Activated CD8-positive, alpha-beta memory T cell treated with anti-CD3 and anti-CD28 coated beads, Interleukin-2, amount 50 U/mL, for 1 hour (primary cell): ENCODE measurements around the gene ALPK1.
"Not testable (repeated sequence)": the region's sequence is repeated elsewhere in the genome, so short reads cannot be mapped to it uniquely, and the experiment has no call there.

Experiments used
- DNase-seq: peaks from one replicate; pipeline ENCODE4 v3.0.0-alpha.2; 2020; ENCODE audit errors: extremely low read depth

The ALPK1 gene

DNA sequence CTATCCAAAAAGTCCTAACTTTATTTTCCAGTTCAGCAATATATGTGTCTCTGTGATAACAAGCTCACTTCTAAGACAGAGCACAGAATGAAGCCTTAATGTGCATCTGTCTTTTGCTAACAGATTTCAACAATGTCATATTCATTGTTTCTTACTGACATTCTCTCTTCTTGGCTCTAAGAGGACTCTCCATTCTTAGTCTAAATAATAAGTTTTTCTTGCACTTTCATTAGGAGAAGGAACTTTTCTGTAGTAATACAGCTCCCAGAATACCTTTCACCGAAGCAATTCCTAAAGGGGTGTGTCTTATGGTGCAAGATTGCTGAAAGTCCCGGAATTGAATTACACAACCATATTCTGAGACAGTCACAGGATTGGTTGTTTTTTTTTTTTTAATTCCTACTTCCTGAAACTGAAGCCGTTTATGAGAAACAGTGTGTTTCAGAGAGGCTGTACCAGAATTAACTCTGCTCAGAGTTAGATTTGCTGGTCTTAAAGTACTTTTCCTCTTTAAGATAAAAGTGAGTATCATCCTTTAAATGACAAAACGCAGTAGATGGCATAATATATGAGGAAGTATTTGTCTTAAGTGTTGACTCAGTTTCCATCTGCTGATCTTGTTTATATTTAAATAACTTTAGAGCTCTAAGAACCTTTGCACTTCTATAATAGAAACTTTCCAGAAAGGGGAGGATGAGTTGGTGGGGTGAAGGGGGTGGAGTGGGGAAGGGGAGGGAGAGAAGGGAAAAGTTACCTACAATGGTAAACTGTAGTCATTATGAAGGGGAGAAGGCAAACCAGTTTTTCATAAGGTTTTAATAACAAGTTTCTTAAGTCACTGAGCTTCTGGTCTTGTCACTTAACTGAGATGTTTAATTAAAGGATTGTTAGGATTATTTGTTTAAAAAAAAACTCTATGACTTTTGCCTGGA lies at the start of gene ALPK1:
Gene ALPK1 (plus strand): TSS at position 421 of the 932 bp plus-strand sequence.
- no peak for DNase-seq

DNA sequence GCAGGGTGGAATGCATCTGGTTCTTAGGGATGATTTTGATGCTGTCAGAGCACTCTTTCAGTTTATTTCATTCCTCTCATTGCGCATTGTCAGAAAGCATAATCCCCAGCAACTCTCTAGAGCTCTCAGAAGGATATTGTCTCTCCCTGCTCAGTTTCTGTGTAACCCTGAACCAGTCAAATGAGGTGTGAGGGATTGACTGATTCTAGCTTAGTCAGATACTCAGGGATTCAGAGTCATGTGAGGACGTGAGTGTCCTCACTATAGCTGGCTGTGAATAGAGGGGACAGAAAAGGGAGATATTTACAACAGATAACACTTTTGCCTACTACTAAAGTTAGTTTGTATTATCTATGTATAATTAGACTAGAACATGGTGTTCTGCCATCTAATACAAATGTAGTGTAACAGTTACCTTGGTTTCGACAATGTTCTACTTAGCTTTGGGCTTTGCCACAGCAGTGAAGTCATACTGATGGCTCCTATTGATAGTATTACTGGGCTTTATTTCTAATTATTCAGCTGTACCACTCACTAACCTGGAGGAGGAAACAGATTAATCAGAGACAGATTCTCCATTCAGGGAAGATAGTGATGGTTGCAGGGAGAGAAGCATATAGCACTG lies 46.0 kb upstream of the ALPK1 start:
- no peak for DNase-seq

DNA sequence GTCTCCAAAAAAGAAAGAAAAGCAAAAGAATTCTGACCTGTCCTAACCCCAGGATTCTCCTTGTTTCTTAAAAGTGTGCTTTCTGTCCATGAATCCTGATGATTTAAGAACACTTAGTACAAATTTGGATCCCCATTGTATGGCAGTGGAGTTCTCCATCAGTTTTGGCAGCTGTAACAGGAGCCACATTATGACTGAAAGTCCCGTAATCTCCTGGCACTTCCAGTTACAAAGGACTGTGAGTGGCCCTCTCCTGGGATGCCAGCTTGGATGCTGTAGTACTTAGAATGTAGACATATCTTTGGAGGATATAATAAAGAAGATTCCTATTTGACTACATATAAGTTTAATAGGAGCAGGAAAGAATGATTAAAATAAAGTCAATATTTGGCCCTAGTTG lies 44.9 kb upstream of the ALPK1 start:
- DNase-seq: no peak

DNA sequence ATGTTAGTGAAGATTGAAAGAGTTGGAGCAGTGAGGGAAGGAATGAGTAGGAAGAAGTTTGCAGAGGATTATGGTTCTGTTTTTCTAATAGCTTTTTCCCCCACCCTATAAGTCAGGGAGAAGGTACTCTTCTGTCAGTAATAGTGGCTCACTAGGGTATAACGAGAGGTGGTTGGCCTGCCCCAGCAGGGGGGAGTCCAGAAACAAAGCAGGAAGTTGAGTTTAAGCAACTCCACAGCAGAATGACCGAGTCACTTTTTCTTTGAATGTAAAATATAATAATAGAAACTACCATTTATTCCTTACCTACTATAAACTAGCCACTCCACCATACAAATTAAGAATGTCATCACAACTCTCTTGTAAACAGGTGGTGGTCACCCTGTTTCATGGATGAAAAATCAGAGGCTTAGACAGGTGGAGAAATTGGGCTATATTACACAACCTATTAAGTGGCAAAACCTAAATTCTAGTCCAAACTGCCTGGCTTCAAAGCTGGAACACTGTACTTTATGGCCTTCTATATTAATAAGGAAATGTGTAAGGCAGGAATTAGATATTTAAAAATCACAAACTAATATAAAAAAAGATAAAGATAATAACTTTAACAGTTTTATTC lies 43.7 kb upstream of the ALPK1 start:
- DNase-seq: no peak

DNA sequence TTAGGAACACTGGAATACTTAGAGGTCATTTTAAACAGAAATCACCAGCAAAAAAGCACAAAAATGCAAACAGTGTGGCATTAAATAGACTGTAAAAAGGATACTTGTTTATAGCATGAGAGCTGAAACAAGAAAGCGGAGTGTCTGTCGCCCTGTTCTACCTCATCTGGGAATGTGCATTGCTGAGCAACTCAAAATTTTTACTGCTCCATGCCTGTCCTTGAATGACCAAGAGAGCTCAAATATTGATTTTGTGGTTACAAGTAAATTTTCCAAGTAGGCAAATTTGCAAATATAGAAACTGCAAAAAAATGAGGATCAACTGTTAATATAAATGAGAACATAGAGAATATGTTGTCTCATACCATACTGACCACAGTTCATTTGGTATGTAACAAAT lies 40.1 kb upstream of the ALPK1 start:
- no peak for DNase-seq

DNA sequence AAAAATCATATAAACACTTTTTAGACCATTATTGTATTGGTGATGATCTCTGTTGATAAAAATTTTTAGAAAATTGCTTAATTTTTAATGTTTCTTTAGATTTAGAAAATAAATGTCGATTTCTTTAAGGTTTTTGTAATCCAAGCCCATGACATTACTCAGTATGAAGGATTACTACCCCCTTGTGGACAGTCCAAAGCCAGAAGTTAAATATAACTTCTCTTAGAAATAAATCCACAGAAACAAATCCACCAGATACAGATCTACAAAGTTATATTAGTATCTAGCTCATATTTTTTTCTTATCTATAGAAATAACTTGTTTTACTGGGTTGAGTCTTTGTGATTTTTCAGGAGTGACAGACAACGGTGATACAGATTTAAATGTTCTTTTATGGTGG lies 30.3 kb upstream of the ALPK1 start:
- DNase-seq: no peak

DNA sequence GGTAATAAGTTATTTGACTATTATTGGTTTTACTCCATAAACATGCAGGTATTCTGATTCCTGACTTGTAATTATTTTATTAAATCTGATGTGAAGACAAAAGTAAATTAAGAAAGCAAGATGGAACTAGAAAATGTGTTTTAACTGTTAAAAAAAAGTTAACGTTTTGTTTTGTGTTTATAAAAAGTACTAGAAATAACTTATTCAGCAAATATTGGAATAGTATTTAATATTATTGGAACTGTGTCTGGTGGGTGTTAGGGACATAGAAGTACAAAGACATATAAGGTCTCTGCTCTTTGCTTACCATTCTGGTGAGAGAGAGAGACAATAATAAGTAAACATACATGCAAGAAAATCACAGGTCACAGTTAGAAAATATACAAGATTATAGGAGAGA lies 27.1 kb upstream of the ALPK1 start:
- no peak for DNase-seq

DNA sequence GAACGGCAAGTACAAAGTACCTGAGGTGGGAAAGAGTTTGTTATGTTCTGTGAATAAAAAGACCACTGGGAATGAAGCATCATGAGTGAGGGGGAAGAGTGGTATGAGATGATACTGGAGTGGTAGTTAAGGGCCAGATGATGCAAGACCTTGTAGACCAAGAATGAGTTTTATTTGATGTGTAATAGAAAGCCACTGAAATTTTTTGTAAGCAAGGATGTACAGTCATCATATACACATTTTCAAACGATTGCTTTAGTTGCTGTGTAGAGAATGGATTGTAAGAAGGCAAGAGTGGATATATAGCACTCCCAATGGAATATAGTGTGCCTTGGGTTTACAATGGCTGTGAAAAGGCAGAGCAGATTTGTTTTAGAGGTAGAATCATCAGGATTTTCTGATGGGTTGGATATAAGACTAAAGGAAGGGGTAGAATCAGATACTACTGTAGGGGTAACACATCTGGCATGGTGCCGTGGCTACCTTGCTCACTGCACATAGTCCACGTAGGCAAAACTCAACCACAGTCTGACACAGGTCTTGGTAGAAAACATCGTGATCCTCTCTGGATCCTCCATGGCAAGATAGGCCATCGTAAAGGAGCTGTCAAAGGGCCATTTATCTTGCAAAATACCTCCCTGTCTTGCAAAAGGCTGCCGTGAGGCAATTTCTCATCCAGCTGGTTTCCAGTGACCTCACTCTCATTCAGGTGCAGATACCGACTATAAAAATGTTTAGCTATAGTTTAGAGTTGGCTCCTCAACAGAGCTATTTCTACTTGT lies 26.3 kb upstream of the ALPK1 start:
- DNase-seq: no peak

DNA sequence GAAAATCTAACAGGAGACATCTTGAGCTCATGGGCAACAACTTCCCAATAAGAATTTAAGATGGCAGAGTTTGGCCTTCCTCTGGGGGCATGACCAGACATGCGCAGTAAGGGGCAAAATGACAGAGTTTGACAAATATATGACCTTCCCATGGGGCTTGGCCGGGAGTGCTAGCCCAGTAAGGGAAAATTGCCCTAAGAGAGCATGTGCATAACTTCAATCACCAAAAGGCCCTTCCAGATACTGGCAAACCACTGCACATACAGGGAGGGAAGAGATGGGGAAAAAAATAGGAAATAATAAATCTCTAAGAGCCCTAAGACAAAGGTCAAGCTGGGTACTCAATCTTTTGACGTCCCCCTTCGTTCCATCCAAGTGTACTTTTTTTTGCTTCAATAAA lies 24.9 kb upstream of the ALPK1 start:
- no peak for DNase-seq

DNA sequence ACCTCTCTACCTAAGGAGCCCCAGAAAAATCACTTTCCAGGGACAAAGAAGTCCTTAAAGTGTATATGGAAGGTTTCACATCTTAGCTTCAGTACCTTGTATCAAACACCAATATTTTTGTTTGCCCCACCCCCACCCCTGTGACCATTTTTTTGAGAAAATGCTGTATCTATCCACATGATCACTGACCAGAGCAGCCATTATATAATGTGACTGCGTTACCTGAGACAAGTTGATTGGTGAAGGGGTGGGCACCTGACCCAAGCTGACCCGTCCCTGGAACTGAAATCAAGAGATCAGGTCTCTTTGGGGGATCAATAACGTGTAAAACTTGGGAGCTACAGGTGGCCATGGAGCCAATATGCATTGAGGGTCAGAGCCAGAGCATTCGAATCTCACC lies 22.2 kb upstream of the ALPK1 start:
- DNase-seq: no peak

DNA sequence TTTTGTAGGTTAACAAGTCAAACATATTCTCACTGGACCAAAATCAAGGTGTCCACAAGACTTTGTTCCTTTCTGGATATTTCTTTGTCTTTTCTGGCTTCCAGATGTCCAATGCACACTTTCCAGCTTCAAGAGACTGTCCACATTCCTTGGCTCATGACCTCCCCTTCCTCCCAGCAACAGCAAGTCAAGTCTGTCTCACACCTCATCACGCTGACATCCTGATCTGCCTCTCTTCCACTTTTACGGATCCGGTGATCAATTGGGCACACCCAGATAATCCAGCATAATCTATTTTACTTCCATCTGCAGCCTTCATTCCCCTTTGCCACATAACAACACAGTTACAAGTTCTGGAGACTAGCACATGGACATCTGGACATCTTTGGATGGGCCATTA lies 21.1 kb upstream of the ALPK1 start:
- DNase-seq: no peak

DNA sequence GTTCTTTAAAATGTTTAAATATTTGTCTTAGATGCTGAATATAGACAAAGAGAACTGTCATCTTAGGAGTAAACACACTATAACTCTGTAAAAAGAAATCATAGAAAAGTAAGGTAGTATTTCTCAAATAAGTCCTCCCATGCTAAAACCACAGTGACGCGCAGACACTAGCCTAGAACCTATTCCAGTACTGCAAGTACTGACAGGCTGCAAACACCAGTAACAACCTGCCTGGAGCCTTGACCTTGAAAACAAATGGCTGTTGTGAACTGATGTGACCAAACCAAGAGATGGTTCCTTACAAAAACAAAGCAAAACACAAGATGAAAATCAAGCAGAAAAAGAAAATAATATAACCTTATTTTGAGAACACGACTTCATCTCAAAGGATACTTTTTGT lies 19.9 kb upstream of the ALPK1 start:
- no peak for DNase-seq

DNA sequence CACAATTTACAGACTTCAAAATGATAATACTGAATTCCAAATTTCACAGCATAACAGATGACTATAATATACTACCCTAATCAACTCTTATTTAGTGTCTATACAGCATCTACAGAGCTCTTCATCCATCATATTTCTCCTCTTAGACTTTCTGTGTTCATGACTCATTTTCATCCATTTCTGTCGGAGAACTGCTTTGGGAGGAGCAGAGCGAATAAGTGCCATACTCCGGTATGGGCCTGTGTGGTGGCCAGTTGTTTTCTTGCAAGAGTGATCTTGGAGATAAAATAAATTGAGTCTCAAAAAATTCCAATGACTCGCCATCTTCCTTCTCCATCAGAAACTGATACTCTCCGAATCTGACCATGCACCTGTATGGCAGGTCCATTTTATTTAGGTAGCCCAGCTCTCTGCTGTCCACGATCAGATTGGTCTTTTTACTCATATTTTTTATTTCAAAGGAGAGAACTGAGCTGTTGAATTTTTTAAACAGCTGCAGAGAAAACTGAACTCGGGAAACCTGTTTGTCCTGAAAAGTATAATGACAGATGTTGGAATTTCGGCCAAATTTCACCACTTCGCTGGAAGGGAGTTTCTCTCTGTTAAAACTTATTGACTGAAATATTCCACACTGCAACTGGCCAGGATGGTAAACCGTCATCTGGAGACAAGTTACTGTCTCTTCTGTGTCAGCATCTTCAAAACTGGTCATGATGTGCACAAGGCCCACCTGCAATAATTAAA lies 19.3 kb upstream of the ALPK1 start:
- no peak for DNase-seq

DNA sequence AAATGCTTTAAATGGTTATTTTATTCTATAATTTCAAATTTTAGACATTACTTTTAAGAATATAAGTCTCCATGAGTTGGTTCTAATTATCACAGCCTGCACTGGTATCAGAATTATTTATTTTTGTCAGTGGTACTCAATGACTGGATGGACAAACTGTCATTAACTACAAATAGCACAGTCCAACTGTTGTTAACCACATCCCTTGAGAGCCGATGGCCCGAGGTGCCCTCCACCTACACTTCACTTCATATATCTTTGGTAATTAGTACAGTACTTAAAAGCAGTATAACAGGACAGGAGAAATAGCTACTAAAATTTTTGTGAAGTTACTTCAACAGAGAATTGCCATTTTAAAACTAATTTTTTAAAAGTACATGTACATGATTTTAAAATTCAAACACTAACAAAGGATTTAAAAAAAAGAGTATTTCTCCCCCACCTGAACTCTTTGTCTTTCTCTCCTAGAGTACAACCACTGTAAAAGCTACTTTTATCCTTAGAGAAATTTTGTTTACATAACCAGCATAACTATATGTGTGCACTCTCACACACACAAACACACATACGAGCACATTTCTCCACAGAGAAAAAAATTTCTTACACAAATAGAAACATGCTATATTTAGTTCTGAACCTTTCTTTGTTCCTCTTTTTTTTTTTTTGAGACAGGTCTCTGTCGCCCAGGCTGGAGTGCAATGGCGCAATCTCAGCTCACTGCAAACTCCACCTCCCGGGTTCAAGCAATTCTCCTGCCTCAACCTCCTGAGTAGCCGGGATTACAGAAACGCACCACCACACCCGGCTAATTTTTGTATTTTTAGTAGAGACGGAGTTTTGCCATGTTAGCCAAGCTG lies 17.9 kb upstream of the ALPK1 start:
- no peak for DNase-seq

DNA sequence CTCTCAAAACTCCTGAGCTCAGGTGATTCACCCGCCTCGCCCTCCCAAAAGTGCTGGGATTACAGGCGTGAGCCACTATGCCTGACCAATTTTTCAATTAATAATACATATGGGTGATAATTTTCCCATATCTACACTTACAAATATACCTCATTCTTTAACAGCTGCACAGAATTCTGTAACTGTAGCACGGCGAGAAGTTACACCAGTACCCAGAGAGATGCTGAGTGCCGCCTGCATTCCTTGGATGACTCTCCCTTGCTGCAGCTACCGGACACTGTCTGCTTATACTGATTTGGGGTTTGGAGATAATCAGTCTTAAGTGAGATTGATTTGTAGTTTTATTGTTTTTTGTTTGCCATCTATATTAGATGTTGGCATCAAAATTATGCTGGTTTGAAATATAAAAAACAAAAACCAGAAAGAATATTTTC lies 17.3 kb upstream of the ALPK1 start:
- DNase-seq: no peak

DNA sequence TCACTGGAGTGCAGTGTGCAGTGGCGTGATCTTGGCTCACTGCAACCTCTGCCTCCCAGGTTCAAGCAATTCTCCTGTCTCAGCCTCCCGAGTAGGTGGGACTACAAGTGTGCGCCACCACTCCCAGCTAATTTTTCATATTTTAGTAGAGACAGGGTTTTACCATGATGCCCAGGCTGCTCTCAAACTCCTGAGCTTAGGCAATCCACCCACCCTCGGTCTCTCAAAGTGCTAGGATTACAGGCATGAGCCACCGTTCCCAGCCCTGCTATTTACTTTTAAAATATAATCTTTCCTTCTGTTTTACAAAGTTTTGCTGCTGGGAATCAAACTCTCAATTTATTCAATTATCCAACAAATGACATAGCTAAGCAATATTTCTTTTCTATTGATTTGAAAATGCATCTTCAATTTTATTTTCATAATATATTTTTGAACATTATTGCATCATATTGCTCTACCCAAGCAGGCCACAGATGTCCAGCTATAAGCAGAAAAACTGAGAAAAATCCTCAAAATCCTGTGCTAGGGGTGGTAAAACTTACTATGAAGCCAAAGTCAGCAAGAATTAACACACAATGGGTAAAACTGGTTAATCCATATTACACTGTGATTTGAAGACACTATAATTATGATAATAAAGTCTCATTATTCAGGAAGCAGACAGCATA lies 16.6 kb upstream of the ALPK1 start:
- no peak for DNase-seq

DNA sequence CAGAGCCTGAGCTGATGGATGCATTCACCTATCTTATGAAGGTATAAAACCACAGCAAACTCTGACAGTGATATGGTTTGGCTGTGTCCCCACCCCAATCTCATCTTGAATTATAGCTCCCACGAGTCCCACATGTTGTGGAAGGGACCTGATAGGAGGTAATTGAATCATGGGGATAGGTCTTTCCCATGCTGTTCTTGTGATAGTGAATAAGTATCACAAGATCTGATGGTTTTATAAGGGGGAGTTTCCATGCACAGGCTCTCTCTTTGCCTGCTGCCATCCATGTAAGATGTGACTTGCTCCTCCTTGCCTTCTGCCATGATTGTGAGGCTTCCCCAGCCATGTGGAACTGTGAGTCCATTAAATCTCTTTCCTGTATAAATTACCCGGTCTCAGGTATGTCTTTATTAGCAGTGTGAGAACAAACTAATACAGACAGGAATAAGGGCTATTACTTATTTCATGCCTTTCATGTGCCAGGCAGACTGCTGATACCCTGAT lies 15.2 kb upstream of the ALPK1 start:
- DNase-seq: not testable (repeated sequence)

DNA sequence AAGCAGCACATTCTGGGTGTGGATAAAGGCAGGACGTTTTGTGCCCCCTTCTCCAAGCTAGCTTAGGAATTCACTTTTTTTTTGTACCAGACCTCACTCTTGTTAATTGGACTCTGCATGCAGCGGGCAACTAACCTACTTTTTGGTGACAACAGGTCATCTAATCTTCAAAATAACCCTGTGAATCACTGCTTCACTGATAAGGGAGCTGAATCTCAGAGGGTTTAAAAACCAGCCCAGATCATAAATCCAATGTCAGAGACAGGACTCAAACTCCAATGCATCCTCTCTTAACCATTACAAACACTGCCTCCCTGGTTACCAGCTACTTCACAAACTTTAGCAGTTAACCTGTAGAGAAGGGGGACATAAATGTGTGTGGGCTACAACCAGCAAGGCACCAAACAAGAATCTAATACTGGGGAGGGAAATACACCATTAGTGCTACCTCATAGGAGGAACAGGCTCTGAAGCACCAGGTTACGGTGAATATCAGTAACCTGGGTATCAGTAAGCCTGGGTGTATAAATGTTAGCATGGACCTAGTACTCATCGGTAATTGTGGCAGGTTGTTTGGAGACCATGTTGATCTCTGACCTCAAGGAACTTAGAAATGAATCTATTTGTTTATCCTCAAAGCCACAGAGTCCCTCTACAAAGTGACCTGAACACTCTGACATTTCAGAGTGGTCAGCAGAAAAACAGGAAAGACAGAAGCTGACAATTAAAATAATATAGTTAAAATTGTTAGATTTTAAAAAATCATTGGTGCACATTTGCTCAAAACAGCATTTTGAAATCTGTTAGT lies 14.1 kb upstream of the ALPK1 start:
- no peak for DNase-seq

DNA sequence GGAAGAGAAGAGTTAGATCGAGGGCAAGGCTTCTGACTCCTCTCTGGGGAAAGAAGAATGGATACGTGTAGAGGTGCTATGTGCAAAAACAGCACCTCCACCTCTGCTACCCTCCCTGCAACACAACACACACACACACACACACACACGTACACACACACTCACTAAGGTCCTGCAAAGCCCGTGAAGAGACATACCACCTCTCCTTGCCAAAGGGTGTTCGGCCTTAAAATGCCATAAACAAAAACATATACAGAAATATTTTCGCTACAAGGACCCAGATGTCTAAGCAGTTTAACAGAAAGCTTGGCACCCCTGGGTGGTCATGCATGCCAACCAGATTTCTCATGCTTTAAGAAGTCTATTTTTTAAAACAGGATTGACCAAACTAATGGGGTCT lies 13.0 kb upstream of the ALPK1 start:
- no peak for DNase-seq
